K562 (cell line): ENCODE measurements around the gene BPI. TPM values are rescaled to one million over a fixed set of nuclear protein-coding genes. Genes with fewer than 3 reads are reported as not detected.

Experiments used
- E2F6 ChIP-seq, 2 experiments: IDR thresholded peaks; 2 replicates each; pipeline ENCODE4 v1.6.1; 2011; ENCODE audit warnings: borderline replicate concordance in 1 of 2, control low read depth in 1 of 2, low read depth in 1 of 2, low read length in 1 of 2, mild to moderate bottlenecking in 1 of 2, mixed read lengths in 1 of 2, moderate library complexity in 1 of 2; ENCODE audit not compliant: insufficient read depth in 1 of 2, insufficient read length in 1 of 2, poor library complexity in 1 of 2, severe bottlenecking in 1 of 2; ENCODE audit errors: extremely low read depth in 1 of 2
- EZH2 ChIP-seq: IDR thresholded peaks from 2 replicates; pipeline ENCODE4 v1.6.1; 2012; ENCODE audit warnings: low read depth, mild to moderate bottlenecking, inconsistent platforms, low read length, borderline replicate concordance
- GABPB2 ChIP-seq: fragments of 250-450 bp; sonication (Bioruptor Pico); conservative IDR thresholded peaks from 2 replicates; pipeline ENCODE4 v1.5.1; 2021; ENCODE audit warnings: mild to moderate bottlenecking
- MBD2 ChIP-seq: sonication (generic); IDR thresholded peaks from 2 replicates; pipeline ENCODE4 v1.6.1; 2016; ENCODE audit warnings: low read depth, borderline replicate concordance
- MNT ChIP-seq, 2 experiments: fragments of 450-650 bp; conservative IDR thresholded peaks; 2 replicates each; pipeline ENCODE4 v1.6.1; 2017; ENCODE audit warnings: mild to moderate bottlenecking in 2 of 2, moderate library complexity in 2 of 2
- NFXL1 ChIP-seq: fragments of 450-650 bp; formaldehyde crosslinking; IDR thresholded peaks from 2 replicates; pipeline ENCODE4 v1.4.0; 2021; ENCODE audit warnings: mild to moderate bottlenecking
- RBM25 ChIP-seq: fragments of 200-400 bp; formaldehyde crosslinking; IDR thresholded peaks from 2 replicates; pipeline ENCODE4 v1.6.1; 2018; ENCODE audit warnings: low read length, low read depth, moderate library complexity; ENCODE audit not compliant: severe bottlenecking
- RERE ChIP-seq: sonication (generic); formaldehyde crosslinking; IDR thresholded peaks from 2 replicates; pipeline ENCODE4 v1.8.0; 2023; ENCODE audit warnings: missing genetic modification reagents, mild to moderate bottlenecking, borderline replicate concordance
- SAP30 ChIP-seq: fragments of 200-600 bp; sonication (generic); IDR thresholded peaks from 2 replicates; pipeline ENCODE4 v1.6.1; 2012; ENCODE audit warnings: borderline replicate concordance, low read depth, mild to moderate bottlenecking, moderate library complexity, low read length, control low read depth, inconsistent platforms; ENCODE audit not compliant: insufficient read depth, poor library complexity, severe bottlenecking
- polyA plus RNA-seq, 8 experiments: library from polyadenylated mRNA; depleted of rRNA in 4 of 8; stranded (reverse) in 5 of 8; unstranded in 3 of 8; fragments of >200 nt; fragmentation: Nextera tagmentation in 2 of 8; fragmentation: Illumina TruSeq in 1 of 8; extraction: Ambion mirVana in 2 of 8; extraction: Trizol in 1 of 8; gene quantifications; 2 replicates each; pipeline versions ENCODE4 v1.2.1 to v1.2.3, GENCODE V29; 2011 to 2014; ENCODE audit warnings: inconsistent platforms in 1 of 8, missing spikeins in 1 of 8
- total RNA-seq, 7 experiments: library from RNA; depleted of rRNA in 6 of 7; stranded (reverse); fragments of >200 nt in 6 of 7; fragmentation: Illumina TruSeq in 2 of 7; extraction: Trizol in 2 of 7; gene quantifications; 2 replicates each; pipeline versions ENCODE4 v1.2.1 to v1.2.3, GENCODE V29; 2011 to 2021; ENCODE audit warnings: low replicate concordance in 1 of 7

The BPI gene
- total and polyA plus RNA-seq, 9 of the 15 experiments (the other 6 are each of a cell fraction or from before 2014, with no cell fraction given), result not detected

- TF ChIP-seq NFXL1 (CRISPR knock-in tag), result no peak
- TF ChIP-seq MNT (conservative IDR thresholded peaks at IDR 0.05), result no peak
- TF ChIP-seq RBM25, result no peak
- TF ChIP-seq EZH2, result no peak
- no peak for TF ChIP-seq RERE (CRISPR knock-in tag)
- TF ChIP-seq MBD2, result no peak
- no peak for TF ChIP-seq GABPB2 (CRISPR knock-in tag)
- TF ChIP-seq SAP30, result no peak
- no peak for TF ChIP-seq E2F6 (IDR thresholded peaks at IDR 0.05; ENCODE audit: borderline replicate concordance in 1 of 2, extremely low read depth in 1 of 2, insufficient read depth in 1 of 2, insufficient read length in 1 of 2, low read depth in 1 of 2, low read length in 1 of 2, poor library complexity in 1 of 2, severe bottlenecking in 1 of 2)
Measured at GRCh38 chr20:38334016-38334415, 30.1 kb downstream of the BPI start (continued).
